GM10266 (cell line): ENCODE results near the gene EPHA8.

Source experiments
- DNase-seq: peaks from one replicate; pipeline ENCODE4 v3.0.0; 2012; ENCODE audit errors: extremely low spot score
- TF ChIP-seq, protein P1 (sequence below): IDR thresholded peaks from 2 replicates; pipeline ENCODE4 v1.5.1; 2012; ENCODE audit warnings: mild to moderate bottlenecking, low read depth; ENCODE audit not compliant: control insufficient read depth, insufficient read depth; ENCODE audit errors: missing control alignments

EPHA8 gene

DNA sequence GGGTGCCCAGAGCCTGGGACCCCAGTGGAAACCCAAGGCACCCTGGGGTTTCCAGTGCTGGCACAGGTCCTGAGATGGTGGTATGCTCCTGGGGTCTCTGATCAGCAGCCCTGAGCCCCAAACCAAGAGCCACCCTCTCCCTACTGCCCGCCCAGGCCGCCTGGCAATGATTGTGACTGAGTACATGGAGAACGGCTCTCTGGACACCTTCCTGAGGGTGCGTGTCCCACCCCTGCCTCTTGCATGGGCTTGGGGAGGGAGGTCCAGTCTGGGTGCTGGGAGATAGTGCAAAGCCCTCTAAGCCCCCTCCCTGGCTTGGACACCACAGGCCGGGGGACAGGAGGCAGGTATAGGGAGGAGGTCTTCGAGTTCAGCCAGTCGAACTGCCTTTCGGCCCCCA, 34.7 kb downstream of the EPHA8 start:
- no peak for DNase-seq
- TF ChIP-seq, protein P1, sequence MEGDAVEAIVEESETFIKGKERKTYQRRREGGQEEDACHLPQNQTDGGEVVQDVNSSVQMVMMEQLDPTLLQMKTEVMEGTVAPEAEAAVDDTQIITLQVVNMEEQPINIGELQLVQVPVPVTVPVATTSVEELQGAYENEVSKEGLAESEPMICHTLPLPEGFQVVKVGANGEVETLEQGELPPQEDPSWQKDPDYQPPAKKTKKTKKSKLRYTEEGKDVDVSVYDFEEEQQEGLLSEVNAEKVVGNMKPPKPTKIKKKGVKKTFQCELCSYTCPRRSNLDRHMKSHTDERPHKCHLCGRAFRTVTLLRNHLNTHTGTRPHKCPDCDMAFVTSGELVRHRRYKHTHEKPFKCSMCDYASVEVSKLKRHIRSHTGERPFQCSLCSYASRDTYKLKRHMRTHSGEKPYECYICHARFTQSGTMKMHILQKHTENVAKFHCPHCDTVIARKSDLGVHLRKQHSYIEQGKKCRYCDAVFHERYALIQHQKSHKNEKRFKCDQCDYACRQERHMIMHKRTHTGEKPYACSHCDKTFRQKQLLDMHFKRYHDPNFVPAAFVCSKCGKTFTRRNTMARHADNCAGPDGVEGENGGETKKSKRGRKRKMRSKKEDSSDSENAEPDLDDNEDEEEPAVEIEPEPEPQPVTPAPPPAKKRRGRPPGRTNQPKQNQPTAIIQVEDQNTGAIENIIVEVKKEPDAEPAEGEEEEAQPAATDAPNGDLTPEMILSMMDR = no peak

DNA sequence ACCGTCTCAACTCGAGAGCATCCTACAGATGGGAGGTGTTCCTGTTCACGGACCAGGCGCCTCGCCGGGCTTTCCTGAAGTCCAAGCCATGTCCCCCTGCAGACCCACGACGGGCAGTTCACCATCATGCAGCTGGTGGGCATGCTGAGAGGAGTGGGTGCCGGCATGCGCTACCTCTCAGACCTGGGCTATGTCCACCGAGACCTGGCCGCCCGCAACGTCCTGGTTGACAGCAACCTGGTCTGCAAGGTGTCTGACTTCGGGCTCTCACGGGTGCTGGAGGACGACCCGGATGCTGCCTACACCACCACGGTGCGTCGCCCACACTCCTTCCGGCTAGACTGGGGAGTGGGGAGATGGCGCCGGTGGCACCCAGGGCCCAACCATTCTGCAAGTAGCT, 35.4 kb downstream of the EPHA8 start:
- TF ChIP-seq, protein P1 = no peak

DNA sequence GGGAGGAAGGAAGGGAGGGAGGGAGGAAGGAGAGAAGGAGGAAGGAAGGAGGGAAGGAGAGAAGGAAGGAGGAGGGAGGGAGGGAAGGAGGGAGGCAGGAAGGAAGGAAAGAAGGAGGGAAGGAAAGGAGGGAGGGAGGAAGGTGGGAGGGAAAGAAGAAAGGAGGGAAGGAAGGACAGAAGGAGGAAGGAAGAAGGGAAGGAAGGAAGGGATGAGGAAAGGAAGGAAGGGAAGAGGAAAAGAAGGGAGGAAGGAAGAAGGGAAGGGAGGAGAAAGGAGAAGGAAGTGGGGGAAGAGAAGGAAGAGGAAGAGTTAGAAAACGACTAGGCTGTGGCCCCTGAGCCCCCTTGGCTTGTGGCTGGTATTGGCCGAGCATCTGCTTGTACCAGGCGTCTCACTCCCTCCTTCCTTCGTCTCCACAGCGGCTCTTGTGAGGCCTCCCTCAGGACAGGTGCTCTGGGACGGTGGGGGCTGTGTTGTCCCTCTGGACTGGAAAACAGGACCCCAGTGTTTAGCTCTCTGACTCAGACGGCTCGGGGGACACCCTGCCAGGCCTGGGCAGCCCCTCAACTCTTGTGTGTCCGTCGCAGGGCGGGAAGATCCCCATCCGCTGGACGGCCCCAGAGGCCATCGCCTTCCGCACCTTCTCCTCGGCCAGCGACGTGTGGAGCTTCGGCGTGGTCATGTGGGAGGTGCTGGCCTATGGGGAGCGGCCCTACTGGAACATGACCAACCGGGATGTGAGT, 37.0 kb downstream of the EPHA8 start:
- TF ChIP-seq, protein P1 = no peak
- no peak for DNase-seq

More for the DNA sequence above, 35.4 kb downstream of the EPHA8 start:
- DNase-seq = no peak

DNA sequence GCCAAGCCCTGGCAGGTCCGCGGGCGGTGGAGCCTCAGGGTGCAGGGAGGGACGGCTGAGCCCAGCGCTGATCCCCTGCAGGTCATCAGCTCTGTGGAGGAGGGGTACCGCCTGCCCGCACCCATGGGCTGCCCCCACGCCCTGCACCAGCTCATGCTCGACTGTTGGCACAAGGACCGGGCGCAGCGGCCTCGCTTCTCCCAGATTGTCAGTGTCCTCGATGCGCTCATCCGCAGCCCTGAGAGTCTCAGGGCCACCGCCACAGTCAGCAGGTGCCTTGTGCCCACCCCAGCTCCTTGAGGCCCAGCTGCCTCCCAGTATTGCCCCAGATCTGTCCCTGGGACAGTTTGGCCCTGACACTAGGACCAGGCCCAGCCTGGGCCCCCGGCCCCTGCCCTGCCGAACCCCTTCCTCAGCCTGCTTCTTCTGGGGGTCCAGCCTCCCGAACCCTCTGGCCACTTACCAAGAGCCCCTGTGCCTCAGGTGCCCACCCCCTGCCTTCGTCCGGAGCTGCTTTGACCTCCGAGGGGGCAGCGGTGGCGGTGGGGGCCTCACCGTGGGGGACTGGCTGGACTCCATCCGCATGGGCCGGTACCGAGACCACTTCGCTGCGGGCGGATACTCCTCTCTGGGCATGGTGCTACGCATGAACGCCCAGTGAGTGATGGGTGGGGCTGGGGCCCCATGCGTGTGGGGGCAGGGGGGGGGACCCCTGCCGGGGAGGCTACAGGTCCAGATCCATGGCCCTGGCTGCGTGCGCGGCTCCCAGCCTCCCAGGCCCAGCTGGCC, 37.7 kb downstream of the EPHA8 start:
- DNase-seq = no peak
- TF ChIP-seq, protein P1 = no peak

DNA sequence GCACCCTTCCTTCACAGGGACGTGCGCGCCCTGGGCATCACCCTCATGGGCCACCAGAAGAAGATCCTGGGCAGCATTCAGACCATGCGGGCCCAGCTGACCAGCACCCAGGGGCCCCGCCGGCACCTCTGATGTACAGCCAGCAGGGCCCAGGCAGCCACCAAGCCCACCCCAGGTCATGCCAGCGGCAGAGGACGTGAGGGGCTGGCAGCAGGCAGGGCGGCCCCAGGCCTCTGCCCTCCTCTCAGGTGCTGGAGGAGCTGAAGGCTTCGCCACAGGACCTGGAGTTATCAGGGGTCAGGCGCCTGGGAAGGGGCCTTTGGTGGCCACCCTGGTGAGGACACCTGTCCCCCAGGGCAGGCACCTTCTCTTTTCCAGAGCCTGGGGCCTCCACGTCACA, 38.3 kb downstream of the EPHA8 start:
- DNase-seq = no peak
- TF ChIP-seq, protein P1 = no peak

DNA sequence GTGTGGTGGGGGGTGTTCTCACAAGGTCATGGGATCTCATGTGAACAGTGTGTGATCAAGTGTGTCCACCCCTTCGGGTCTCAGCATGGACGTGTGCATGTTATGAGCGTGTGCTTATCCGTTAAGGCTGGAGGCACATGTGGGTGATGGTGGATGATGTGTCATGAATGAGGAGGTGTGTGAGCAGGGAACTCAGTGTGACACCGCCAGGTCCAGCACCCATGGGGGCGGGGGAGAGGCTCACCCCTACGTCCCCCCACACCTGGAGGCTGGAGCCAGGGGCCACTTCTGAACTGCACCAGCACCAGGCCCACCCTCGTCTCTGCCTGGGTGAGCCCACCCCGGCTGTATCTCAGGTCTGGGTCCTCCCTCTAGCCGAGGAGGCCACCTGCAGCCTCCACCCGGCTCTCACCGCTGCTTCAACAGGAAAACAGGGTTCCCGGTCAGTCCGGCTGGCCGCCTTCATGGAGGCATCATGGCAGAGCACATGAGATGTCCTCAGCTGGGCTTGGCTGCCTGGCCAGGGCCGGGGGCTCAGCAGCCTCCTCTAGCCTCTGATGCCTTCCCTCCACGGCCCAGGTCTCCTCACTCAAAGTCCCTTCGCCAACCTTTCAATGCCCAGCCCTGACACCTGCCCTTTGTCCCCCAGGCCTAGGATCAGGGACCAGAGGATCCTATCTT, 38.9 kb downstream of the EPHA8 start:
- TF ChIP-seq, protein P1 = no peak
- DNase-seq = no peak
